GM18526 (cell line): ENCODE measurements around the gene IGFL4.

Experiments used
- POLR2A ChIP-seq: IDR thresholded peaks from 3 replicates; pipeline ENCODE4 v1.6.1; 2011; ENCODE audit not compliant: insufficient read length; ENCODE audit errors: extremely low read depth

Gene IGFL4

DNA sequence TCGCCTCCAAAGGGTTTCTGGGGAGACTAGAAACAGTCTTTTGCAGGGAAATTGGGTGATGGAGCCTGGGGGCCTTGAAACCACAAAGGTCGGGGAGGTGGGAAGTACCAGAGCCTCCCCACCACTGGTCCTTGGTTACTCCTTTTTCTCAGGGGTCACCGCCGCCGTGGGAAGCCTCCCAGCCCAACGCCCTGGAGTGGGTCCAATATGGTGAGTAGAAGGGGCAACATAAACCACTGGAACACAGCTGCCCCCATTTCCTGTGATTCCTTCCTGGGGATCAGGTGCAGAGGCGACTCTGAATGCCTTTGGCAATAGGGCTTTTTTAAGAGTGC, 23.7 kb downstream of the IGFL4 start:
- no peak for TF ChIP-seq POLR2A

- no peak for TF ChIP-seq POLR2A
Observed at GRCh38 chr19:46016426-46017094, 24.2 kb downstream of the IGFL4 start.

DNA sequence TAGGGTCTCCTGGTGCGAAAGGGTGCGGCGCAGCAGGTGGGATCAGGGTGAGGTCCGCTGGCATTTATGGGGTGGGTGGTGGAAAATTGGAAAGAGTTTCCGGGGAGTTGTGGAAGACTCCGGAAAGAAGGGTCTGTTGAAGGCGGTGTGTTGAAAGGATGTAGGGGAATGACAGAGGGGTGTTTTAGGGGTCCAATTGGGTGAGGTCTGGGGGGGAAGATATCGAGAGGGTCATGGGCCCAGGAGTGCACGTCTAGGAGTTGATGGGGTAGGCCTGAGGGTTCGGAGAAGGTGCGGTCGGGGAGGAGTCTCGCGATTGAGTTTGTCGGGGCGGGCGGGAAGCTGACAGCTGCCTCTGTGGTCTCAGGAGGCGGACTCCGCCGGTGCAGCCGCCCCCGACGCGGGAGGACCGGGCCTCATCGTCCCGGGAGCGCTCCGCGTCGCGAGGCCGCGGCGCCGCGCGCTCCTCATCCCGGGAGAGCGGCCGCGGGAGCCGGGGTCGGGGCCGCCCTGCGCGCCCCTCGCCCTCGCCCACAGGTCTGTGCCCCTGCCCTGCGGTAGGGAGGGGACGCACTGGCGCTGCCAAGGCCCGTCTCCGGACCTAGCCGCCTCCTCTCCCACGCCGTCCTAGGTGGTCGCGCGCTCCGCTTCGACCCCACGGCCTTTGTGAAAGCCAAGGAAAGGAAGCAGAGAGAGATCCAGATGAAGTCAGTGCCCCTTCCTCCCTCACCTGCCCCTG, 24.9 kb downstream of the IGFL4 start:
- TF ChIP-seq POLR2A = no peak

GRCh38 chr19:46014941-46015686, 25.7 kb downstream of the IGFL4 start:
- no peak for TF ChIP-seq POLR2A

DNA sequence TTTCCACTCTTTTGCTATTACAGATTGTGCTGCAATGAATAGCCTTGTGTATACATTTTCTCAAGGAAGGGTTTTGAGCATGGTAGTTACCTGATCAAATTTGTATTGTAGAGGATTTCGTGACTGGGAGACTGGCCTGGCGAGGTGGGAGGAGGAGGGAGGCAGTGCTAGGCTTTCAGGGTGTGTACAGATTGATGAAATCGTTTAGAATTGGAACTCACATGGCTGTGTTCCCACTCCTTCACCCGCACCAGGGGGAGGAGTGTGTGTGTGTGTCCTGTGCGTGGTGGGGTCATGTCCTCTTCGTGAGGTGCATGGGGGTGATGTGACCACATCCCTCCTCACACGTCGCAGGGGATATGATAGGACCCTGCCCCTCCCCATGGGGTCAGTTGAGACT, 26.3 kb downstream of the IGFL4 start:
- no peak for TF ChIP-seq POLR2A

DNA sequence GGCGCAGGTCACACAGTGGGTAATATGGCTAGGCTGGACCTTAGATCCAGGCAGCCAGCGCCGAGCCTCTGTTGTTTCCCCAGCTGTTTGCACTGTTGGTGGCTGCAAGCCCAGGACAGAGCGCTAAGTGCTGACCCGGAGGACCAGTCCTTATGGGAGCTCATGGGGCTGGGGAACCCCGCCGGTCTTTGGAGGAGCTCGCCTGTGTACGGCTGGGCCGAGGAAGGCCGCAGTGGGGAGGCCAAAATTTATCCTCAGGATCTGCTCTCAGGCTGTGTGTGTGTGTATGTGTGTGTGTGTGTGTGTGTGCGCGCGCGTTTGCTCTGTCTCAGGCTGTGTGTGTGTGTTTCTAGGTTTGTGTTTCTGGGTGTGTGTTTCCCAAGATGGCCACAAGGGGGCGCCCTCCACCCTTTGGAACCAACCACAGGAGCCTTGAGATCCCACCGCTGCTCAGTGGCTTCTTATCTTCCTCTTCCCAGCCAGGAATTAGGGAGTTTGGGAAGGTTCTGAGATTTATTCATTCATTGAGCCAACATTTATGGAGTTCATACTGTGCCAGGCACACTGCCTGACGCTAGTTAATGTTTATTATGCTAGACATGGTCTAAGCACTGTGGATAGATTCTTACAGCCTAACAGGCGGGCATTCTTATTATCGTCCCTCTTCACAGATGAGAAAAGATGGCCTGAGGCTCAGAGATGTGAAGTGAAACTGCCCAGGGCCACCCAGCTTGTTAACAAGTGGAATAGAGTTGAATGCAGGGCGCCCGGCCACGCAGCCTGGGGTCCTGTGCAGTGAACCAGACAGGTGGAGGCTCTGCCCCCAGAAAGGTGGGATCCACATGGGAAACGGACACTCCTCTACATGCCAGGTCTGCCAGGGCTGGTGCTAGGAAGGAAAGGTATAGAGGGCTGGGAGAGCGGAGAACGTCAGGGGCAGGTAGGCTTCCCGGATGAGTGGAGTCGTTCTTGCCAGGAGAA, 31.0 kb downstream of the IGFL4 start:
- TF ChIP-seq POLR2A = no peak

DNA sequence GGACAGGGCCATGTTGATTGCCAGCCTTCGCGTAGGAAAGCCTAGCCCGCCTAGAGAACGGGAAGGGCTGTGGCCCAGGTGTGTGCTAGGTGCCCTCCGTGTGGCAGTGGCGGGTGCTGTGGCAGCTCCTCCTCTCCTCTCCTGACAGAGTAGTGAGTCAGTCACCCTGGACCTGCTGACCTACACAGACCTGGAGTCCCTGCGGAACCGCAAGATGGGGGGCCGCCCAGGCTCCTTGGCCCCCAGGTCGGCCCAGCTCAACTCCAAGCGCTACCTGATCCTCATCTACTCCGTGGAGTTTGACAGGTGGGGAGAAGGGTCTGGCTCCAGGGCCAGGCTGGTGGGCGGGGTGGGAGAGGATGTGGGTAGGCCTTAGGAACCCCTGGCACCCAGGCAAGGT, 34.4 kb downstream of the IGFL4 start:
- TF ChIP-seq POLR2A = no peak

- TF ChIP-seq POLR2A = no peak
Observed at GRCh38 chr19:46002678-46003275, 38.0 kb downstream of the IGFL4 start.

- TF ChIP-seq POLR2A = no peak
Observed at GRCh38 chr19:46000491-46001246, 40.1 kb downstream of the IGFL4 start.

DNA sequence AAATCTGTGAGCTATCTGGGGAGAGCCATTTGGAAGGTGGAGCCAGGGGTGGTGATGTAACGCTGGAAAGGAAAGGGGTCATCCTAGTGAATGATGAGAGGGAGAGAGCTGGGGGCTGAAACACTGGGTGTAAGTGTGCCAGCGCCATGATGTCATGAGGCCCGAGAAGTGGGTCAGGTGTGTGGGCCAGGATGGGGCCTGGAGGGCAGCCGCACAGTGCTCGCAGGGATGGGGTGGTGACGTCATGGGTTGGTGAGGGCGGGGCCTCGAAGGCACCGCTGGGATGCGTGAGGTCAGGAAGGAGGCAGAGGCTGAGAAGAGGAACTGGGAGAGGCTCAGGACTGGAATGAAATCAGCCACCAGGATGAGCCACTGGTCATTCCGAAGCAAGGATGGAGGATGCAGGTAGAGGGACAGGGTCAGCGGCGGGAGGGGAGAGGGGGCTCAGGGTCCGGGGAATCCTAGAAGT, 41.1 kb downstream of the IGFL4 start:
- no peak for TF ChIP-seq POLR2A

DNA sequence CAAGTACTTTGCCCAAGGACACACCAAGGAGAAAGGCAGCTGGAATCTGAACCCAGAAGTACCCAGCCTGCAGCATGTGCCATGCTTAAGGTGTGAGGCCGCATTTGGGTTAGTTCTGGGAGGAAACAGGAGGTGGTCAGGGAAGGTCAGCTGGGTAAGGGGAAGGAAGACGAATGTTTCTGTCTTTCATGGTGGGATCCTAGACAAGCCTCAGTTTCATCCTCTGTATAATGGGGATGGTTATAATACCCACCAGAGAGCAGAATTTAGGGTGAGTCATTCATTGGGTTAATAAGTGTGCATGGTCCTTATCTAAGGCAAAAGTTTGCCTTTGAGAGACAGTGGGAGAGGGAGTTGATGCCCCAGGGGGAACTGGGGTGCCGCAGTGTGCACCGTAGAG, 42.0 kb downstream of the IGFL4 start:
- no peak for TF ChIP-seq POLR2A

DNA sequence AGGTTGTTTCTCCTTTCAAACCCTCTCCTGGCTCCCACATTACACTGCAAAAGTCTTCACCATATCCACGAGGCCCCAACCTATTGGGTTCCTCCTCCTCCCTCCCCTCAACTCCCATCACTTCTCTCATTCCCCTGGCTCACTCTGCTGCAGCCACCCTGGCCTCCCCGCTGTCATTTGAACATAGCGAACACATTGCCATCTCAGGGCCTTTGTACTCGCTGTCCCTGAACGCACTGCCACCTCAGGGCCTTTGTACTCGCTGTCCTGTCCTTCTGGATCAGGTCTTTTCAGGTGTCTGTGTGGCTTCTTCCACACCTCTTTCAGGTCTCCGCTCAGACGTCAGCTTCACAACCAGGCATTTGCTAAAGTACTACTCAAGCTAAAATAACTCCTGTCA, 43.9 kb downstream of the IGFL4 start:
- TF ChIP-seq POLR2A = no peak

GRCh38 chr19:45995715-45996385, 45.0 kb downstream of the IGFL4 start:
- TF ChIP-seq POLR2A = no peak

- peak; percentile 82 for TF ChIP-seq POLR2A
Observed at GRCh38 chr19:45994998-45995714, 45.6 kb downstream of the IGFL4 start, which contains the start of gene CCDC61. Gene CCDC61 (plus strand): TSS chr19:45995467. CDS start chr19:46003019, 7,552 bp downstream.
